GM18498 (cell line): ENCODE measurements around the gene HOXA7.

ENCODE experiments used
- ATAC-seq: cut with Tn5 transposase; IDR thresholded peaks from one replicate; pipeline ENCODE4 v1.9.1; 2021; ENCODE audit warnings: mild to moderate bottlenecking, moderate library complexity; ENCODE audit not compliant: unreplicated experiment

Gene HOXA7

DNA sequence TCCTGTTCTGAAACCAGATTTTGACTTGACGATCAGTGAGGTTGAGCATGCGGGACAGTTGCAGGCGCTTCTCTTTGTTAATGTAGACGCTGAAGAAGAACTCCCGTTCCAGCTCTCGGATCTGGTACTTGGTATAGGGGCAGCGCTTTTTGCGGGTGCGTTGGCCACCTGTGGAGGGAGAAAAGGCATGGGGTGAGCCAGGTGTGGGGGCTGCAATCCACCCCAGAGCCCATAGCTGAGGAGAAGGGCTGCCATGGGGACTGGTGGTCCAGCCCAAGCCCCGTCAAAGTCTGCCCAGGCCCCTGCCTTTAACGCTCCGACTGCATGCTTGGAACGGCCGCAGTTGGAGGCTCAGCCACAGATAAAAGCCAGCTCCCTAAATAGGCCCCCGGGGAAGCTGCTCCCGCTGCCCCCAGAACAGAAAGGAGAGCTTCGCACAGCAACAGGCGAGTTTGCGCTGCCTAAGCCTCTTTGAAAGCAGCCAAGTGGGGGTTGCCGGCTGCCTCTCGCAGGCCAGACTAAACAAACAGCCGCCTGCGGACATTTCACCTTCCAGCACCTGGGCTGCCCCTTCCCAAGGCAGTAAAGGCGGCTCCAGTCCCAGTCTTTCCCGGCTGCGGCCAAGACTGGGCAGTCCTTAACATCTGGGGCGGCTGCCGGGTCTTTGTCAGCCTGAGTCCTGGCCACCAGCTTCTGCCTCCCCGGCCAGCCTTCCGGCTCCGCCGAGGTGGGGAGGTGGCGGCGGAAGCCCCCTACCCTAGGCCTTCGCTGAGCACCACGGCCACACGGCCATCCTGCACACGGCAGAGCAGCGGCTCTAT lies 26.6 kb upstream of the HOXA7 start:
- ATAC-seq, result no peak

DNA sequence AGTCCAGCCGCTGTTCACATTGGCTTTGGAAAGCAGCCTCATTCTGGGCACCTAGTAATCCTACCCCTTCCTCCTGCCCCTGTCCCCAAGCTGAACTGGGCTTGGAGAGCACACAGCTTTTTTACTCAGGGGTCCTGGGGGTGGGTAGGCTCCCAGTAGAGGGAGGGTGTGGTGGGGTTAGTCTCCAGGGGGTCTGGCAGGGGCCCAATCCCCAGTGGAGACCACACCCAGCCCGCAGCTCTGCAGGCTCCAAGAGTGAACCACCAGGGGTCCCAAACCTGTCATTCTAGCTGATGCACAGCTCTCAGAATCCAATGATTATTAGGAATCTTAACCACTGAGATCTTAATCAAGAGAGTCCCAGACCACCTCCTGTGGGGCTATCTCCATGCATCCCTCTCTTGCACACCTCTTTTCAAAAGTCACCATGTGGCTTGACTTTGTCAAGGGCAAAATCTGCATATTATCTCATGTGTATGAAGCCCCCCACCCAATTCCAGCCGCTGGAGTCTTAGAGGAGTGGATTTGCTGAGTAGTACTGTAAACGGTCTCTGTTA lies 25.9 kb upstream of the HOXA7 start:
- no peak for ATAC-seq

DNA sequence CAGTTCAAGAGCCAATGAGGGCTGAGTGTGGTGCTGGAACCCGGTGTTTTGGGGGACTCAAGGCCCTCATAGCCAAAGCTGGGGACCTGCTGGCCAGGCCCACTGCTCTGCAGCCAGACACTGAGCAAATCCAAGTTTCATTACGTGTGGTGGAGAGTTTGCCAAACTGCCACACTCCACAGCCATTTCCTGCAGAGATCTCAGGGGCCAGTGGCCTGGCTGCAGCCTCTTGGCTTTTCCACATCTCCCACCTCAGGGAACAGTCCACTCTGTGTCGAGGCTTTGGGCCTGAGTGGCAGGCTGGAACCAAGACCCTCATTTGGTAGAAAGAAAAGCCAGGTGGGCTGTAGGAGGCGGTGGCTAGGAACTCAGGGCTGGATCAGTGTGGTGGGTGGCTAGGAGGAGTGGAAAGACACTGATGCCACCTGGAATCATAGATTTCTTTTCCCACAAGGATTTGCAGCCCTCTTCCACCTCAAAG lies 25.4 kb upstream of the HOXA7 start:
- ATAC-seq, result no peak

DNA sequence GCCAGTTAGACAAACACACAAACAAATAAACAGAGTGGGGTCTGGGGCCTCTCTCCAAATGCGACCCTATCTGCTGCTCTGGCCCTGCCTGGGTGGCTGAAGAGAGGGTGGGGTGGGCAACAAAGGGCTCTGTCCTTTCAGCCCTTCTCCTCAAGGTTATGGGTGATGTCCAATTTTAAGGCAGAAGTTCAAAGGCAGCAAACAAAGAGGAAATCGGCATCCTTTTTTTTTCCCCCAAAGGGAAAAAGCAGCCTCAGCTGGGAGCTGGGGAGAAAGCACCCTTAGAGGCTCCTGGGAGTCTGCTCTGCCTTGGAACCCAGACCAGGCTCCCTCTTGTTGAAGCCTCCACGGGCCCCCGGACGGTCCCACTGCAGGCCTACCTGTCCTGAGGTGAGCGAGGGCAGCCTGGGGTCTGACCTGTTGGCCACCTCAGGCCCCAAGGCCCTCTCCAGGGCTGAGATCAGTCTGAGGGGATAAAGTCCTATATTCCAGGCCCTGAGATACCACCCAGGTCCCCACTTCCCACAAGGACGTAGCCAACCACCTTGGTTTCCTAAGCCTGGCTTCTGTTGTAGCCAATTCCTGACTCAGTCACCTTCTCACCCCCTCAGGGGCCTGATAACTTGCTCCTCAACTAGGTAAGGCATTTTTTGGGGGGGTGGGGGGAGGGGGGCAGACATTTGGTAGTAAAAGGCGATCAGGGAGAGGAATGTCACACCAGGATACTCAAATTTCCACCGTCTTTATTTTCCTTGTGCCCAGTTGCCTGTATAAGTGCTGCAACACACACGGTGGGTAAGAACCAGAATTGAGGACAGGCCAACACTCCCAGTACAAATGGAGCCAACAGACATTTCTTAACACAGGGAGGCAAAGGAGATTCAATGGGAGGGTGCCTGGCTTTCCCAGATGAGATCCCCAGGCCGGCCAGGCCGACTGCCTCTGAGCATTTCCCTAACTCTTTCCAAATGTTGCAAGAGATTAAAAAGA lies 24.3 kb upstream of the HOXA7 start:
- ATAC-seq, result no peak

DNA sequence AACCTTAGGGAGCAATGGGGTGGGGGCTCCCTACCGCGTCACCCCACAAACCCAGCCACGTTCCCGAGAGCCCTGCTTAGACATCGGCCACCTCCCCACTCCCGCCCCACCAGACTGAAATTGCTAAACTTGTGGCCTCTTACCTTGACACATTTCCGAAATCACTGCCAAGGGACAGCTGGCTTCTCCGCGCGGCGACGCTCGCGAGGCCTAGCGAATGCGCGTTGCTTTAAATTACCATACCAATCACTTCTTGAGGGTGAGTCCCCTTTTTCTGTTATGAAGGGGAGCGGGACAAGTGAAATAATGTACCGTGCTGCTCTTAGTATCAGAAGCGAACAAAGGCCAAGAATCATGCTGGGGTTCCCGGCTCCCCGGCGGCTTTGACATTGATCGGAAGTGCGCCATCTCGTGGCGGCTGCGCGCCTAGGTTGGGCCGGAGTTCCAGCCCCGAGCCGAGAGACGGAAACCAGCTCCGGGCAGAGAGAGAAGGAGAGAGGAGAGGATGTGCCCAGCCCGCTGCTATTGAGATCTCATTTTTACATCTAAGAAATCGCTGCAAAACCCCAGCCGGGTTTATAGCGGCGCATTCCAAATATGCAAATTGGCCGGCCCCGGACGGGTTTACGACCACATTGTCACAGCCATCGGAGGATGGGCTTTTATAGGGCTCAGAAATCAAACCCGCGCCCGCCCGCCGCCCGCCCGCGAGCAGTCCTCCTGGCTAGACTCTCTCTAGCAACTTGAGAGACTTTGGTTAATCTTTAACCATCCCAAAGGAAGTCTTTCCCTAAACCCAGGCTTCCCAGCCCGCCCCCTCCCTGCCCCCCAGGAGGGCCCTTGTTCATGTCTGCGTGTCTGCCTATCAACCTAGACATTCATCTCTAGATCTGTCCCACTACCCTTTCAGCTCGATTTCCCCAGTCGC lies 23.3 kb upstream of the HOXA7 start:
- ATAC-seq, result no peak

DNA sequence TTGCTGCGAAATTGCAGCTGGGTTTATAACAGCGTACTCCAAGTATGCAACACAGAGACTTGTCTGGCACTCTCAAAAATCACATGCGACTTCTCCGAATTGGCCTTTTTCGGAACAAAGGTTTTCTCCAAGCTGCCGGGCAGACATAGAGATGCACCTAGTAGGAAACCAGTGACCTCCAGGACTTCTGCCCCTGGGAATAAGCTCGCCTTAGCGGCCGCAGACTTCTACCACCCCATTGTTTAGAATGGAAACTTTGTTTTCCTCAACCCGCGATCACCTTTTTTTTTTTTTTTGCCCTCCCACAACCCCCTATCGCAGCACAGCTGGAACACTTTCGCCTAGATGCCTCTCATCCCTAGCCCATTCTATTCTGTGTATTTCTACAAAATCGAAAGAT lies 22.6 kb upstream of the HOXA7 start:
- no peak for ATAC-seq

DNA sequence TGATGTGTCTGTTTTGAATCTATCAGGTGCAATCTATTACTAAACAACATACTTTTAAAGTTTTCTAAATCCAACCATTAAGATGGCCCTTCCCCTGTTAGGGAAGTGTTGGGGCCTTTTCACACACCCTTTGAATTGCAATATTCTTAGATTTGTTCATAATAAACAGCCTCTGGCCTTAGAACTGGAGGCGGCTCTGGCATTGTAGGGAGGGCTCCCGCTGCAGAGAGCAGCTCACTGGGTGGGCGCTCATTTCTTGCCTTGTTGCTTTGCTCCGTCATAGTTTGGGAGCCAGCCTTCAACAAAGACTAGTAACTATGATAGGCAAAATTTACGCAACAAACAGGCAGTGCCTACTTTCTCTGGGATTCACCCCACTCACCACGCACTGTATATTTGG lies 21.9 kb upstream of the HOXA7 start:
- ATAC-seq, result no peak

DNA sequence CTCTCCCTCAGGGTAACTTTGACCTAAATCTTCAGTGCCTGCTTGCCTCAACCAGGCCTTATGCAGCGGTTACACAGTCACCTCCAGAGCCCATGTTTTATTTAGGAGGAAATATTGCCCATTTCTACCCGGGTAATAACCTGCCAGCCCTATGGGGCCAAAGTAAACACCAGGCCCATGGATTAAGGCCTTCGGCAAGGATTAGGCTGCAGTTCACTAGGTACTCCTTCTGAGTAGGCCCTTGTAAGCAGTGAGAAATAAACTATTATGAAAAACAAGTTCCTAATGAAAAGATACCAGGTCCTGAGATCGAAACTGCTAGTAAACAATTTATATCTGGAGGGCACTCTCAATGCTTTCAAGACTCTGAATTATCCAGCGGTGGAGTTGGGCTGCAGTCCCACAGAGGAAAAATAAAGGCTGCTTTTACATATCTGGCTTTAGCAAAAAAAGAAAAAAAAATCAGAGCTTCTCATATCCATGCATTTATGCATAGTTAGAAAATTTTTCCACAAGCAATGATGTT lies 21.4 kb upstream of the HOXA7 start:
- ATAC-seq, result no peak

DNA sequence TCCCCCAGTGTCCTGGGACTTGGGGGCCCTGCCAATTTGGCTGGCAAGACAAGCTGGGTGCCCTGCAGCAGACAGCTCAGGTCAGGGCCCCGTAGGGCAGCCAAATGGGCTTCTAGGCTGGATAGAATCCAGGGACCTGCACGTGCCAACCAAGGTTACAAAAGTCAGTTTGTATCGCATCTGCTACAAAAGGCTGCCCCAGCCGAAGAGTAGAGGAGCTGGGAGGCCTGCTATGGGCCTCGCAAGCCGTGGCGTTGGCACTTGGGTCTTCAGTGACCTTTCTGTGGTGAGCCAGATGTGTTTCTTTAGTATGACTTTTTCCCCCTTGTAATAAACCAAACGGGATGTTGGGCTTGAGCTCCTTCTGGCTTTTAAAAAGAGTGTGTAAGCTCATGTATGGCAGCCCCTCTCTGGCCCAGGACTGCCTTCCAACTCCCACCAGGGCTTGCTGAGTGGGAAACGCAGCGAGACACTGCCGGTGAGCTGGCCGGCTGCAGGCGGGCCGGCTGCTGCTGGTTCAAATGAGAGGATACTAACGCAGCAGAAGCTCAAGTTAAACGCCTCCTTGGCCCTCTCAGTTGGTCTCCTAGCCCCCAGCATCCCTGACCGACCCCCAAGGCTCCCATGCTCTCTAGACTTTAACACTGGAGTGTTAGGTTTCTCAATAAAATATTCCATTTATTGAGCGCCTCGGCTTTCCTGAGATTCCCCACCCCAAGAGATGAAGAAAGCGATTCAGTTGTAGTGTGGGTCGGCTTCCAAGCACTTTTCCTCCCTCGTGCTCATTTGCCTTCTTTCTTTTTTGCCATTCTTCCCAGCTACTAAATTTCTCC lies 20.7 kb upstream of the HOXA7 start:
- ATAC-seq, result no peak

DNA sequence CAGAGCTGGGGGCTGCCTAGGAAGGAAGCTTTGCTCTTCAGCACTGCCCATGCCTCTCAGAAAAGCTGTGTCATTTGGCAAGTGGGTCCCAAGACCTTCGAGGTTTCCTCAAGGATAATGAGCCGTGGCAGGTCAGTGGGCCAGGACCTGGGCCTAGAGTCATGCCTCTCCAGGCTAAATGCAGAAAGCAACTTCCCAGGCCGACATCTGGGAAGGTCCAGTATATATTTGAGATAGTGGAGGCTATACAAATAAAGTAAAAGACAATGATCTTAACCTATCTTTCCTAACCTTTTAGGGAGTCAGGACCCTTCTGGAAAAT lies 20.0 kb upstream of the HOXA7 start:
- no peak for ATAC-seq

DNA sequence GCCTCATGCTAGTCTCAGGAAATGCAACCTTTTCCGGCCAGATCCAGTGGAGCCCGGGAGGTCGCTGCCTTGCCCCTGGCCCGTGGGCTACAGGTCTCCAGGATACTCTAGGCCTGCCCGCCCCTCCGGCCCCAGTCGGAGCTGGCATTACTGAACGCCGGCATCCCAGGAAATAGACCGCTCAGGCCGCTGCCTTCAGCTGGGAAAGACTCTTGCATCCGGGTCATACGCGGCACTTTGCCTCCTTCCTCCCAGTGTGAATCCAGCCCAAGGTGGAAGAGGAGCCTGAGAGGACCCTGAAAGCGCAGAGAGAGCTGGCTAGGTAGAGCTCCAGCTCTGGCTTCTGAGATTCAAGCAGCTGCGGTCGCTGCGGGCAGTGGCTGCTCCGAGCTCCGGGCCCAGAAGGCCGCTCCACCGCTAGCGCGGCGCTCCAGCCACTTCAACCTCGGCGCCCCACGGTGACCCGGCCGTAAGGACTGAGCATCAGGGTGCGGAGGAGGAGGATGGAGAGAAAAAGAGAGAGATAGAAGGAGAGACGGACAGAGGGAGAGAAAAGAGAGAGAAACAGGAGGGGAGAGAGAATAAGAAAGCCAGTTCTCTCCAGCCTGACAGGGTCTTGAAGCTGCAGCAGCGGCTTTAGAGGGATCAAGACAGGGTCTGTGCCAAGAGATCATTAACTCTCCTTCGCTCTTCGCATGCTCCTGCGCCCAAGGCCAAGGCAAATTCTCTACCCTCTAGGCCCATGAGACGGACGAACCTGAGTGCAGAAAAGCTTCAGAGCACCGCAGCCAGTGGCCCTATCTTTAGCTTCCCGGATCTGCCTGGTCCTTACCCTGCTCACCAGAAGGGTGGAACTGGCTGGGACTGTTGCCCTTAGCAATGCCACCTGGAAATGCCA lies 19.4 kb upstream of the HOXA7 start:
- ATAC-seq, result no peak

DNA sequence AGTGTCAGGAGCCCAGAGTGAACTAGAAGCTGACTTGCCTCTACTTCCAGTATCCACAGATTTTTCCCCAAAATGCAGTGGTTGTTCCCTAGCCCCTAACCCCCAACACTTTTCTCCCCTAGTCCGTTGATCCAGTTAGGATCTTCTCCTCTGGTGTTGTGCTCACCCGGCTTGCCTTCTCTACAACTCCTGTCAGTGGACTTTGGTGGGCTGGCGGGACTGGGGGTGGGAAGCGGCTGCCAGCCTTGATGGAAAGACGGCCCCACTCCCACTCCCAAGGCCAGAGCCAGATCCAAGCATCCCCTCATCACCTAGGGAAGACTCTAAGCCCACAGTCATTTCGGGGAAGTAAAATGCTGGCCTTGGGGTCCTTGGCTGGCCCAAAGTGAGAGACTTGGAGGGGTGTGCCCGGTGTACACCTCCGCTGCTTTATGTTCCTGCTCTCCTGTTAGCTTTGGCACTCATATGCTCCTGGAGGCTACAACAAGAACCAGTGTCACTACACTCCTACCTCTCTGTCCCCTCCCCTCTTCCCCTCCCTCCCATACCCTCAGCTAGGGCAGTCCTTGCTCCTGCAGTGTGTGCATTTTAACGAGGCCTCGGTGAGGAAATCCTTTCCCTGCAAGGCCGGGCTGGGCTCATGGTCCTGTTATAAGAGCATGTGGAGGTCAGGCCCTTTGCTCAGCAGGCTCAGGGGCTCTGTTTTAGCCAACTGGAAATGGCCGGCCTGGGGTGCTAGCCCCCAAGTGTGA lies 18.6 kb upstream of the HOXA7 start:
- no peak for ATAC-seq

DNA sequence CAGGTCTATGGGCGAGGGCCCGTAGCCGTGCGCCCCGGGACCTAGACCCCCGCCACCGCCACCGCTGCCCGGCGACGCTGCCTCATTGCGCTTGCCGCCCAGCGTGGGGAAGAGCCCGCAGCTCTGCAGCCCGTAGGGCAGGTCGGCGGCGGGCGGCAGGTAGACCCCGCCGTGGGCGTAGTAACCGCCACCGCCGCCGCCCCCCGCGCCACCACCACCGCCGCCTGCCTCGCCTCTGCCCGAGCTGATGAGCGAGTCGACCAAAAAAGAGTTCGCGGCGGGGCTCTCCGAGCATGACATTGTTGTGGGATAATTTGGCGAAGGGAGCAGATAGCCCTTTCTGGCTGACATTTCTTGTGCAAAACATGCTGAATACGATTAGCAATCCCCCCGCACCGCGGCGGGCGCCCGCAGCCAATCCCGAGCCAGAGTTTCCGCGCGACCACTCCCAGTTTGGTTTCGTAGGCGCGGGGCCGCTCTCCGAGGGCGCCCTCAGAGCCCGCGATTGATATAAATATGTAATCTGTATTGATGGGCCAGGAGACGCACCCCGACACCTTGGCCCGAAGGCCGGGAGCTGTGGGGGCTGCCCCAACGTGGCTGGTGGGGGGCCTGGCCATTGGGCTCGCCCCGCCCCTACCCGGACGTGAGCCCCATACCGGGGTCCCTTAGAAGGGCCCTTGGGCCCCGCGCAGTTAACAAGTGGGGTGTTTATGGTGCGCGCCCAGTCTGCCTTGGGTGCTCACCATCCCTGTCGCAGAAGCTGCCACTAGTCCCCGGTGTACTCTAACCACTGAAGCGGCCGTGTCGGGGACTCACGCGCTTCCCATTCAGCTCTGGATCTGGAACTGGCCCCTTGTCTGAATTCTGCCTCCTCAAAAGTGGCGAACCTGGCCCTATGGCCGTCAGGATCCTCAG lies 17.7 kb upstream of the HOXA7 start, which contains the start of gene HOXA10:
HOXA10 (minus strand) TSS at position 365 of the 918 bp plus-strand sequence; CDS start at position 351, 14 bp downstream.
- ATAC-seq, result no peak

DNA sequence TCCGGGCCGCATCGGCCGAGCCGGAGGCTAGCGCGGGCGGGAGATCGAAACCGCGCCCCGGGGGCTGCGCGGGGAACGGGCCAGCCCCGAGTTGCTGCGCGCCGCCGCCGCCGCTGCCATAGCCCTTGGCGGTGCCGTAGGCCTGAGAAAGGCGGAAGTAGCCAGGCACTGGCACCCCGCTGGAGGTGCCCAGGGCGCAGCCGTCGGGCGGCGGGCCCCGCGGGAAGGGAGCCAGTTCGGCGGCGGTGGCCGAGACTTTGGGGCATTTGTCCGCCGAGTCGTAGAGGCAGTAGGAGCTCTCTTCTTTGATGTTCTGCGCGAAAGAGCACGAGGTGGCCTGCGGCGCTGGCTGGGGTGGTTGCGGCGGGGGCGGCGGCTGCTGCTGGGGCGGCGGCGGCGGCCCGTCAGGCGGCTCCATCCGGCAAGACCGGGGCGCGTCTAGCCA lies 17.1 kb upstream of the HOXA7 start:
- no peak for ATAC-seq

DNA sequence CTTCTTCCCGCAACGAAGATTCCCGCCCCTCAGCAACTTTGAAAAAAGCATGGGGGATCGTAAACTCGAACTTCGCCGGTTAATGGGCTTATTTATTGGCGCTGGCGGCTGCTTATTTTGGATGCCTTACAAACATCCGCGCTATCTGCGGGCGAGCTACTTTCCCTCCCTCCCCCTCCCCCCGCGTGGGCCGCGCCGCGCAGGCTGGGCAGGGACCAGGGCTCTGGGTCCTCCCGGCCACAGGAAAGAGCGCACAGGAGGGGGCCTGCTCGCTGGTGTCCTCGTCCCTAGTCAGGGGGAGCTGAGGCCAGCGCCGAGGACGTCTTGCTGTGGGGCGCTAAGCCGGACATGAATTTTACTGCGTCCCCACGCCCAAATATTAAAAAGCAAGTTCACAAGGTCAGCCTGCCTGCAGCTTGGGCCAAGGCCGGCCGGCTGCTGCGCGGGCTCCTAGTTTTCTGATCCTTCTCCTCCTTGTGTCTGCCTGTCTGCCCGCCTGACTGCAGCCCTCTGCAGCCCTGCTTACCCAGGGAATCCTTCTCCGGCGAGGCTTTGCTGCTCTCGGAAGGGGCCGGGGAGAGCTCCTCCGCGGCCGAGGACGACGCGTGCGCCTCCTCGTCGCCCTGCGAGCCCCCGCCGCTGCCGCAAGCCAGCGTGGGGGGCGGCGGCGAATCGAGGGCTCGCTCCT lies 16.5 kb upstream of the HOXA7 start:
- no peak for ATAC-seq

DNA sequence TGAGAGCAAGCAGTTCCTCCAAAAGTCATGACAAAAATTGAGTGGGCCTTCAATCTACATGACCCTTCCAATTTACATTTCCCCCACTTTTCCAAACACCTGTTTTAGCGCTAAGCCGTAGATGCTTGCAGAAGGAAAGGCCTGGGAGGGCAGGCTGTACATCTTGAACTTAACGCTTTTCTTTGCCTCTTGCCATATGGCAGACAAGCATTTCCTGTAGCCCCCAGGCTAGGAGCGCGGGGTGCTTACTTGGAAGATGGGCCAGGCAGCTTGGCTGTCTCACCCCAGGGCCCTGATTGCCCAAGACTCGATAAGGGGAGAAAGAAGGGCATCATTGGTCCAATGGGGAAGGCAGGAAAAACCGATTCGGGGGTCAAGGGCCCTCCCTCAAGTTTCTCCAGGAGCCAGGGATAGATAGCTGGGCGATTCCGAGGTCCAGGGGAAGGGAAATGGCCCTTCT lies 15.9 kb upstream of the HOXA7 start:
- no peak for ATAC-seq
